ENCODE data around the gene SLC35F3.
A peak's percentile ranks its signal among the peaks of the same experiment; 100 is the strongest.

SLC35F3 gene

GRCh38 chr1:234362558-234362957, 458.1 kb downstream of the SLC35F3 start:
- Mint-ChIP-seq H3K9me3 (no peaks in the 10 kb centered on the region), H3K27me3 (ENCODE audit: low read depth) (peaks cover 6% of the 10 kb centered on the region), H3K27ac (no peak overlapping the region), H3K36me3 (ENCODE audit: low read depth) (no peaks in the 10 kb centered on the region), H3K4me3 (no peak overlapping the region), H3K4me1 (no peaks in the 10 kb centered on the region)
- TF ChIP-seq, protein P1, sequence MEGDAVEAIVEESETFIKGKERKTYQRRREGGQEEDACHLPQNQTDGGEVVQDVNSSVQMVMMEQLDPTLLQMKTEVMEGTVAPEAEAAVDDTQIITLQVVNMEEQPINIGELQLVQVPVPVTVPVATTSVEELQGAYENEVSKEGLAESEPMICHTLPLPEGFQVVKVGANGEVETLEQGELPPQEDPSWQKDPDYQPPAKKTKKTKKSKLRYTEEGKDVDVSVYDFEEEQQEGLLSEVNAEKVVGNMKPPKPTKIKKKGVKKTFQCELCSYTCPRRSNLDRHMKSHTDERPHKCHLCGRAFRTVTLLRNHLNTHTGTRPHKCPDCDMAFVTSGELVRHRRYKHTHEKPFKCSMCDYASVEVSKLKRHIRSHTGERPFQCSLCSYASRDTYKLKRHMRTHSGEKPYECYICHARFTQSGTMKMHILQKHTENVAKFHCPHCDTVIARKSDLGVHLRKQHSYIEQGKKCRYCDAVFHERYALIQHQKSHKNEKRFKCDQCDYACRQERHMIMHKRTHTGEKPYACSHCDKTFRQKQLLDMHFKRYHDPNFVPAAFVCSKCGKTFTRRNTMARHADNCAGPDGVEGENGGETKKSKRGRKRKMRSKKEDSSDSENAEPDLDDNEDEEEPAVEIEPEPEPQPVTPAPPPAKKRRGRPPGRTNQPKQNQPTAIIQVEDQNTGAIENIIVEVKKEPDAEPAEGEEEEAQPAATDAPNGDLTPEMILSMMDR (IDR thresholded peaks at IDR 0.05; ENCODE audit: unreplicated experiment in 3 of 3): no peak

DNA sequence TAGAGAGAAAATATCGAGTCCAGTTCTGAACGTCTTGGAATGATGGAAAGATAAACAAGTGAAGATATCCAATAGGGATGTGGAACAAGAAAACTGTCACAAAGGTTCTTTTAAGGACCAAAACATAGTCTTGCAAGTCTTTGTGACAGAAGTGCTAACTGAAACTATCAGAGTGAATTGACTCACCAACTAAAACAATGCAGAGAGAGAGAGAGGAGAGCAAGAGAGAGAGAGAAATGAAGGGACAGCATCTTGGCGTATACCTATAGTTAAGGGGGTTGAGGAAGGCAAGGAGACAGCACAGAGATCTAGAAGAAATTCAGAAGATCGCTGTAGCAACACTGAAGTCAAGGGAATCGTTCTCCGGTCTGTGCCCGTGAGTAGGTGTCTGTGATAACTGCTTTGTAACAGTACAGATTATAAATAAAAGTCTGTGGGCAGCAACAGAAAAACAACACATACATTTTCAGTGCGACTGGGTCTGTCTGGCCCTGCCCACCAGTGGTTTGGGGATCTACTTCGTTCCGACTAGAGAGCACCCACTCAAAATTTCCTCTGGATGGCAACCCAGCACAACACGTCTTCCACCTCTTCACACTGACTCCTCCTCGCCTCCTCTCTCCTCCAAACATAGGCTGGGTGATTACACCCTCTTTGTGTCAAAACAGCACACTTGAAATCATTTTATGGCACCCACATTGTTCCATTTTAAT, 464.0 kb downstream of the SLC35F3 start:
- Mint-ChIP-seq H3K4me3 (no peak overlapping the region), H3K27me3 (ENCODE audit: low read depth) (peaks cover 19% of the 10 kb centered on the region), H3K36me3 (ENCODE audit: low read depth) (no peaks in the 10 kb centered on the region), H3K4me1 (peaks cover 9% of the 10 kb centered on the region), H3K27ac (no peak overlapping the region), H3K9me3 (no peaks in the 10 kb centered on the region)
- TF ChIP-seq, protein P1 (IDR thresholded peaks at IDR 0.05; ENCODE audit: unreplicated experiment in 3 of 3): no peak

GRCh38 chr1:234369033-234369430, 464.6 kb downstream of the SLC35F3 start:
- H3K9me3 Mint-ChIP-seq: no peaks in the 10 kb centered on the region
- TF ChIP-seq, protein P1 (IDR thresholded peaks at IDR 0.05; ENCODE audit: unreplicated experiment in 3 of 3): no peak
- H3K4me1 Mint-ChIP-seq: peaks cover 12% of the 10 kb centered on the region
- H3K36me3 Mint-ChIP-seq (ENCODE audit: low read depth): no peaks in the 10 kb centered on the region
- no peak overlapping the region for H3K27ac Mint-ChIP-seq
- no peak overlapping the region for H3K4me3 Mint-ChIP-seq
- peaks cover 19% of the 10 kb centered on the region for H3K27me3 Mint-ChIP-seq (ENCODE audit: low read depth)

- Mint-ChIP-seq H3K9me3 (no peaks in the 10 kb centered on the region), H3K4me1 (peaks cover 19% of the 10 kb centered on the region), H3K4me3 (no peak overlapping the region), H3K36me3 (ENCODE audit: low read depth) (no peaks in the 10 kb centered on the region), H3K27me3 (ENCODE audit: low read depth) (peaks cover 19% of the 10 kb centered on the region), H3K27ac (no peak overlapping the region)
- TF ChIP-seq, protein P1 (IDR thresholded peaks at IDR 0.05; ENCODE audit: unreplicated experiment in 3 of 3): no peak
Measured at GRCh38 chr1:234369784-234370183, 465.3 kb downstream of the SLC35F3 start.

GRCh38 chr1:234371414-234371813, 466.9 kb downstream of the SLC35F3 start:
- Mint-ChIP-seq H3K27me3 (ENCODE audit: low read depth) (peaks cover 13% of the 10 kb centered on the region), H3K36me3 (ENCODE audit: low read depth) (peaks cover 8% of the 10 kb centered on the region), H3K4me3 (peak overlapping the region in 1 of 3 experiments; percentile 64), H3K9me3 (no peaks in the 10 kb centered on the region), H3K4me1 (peaks cover 25% of the 10 kb centered on the region), H3K27ac (no peak overlapping the region)
- TF ChIP-seq, protein P1 (IDR thresholded peaks at IDR 0.05; ENCODE audit: unreplicated experiment in 3 of 3): no peak

Data from nephron (organoid).